Skin of body (tissue), 2 donors: Measurements from ENCODE around the gene F11. TPM values are rescaled to one million over a fixed set of nuclear protein-coding genes. Genes with fewer than 3 reads are reported as not detected.
"Not testable (repeated sequence)": the region's sequence is repeated elsewhere in the genome, so short reads cannot be mapped to it uniquely, and the experiment has no call there.

Experiments used
- DNase-seq: peaks from one replicate; lab custom pipeline; 2025; lab: John Stamatoyannopoulos, UW
- total RNA-seq: library from RNA; depleted of rRNA; stranded (reverse); fragments of >200 nt; gene quantifications from one replicate; pipeline ENCODE4 v1.2.3, GENCODE V29; 2014

F11 gene
- total RNA-seq = not detected

- DNase-seq = no peak
Measured at GRCh38 chr4:186265683-186266652, at the start of gene F11. F11 (plus strand) TSS chr4:186266189; CDS start chr4:186267137, 948 bp downstream.

GRCh38 chr4:186216465-186217024, 49.4 kb upstream of the F11 start:
- DNase-seq = peak; percentile 40

- DNase-seq = no peak
Measured at GRCh38 chr4:186217733-186218293, 48.2 kb upstream of the F11 start.

GRCh38 chr4:186221624-186222023, 44.4 kb upstream of the F11 start:
- DNase-seq = no peak

- no peak for DNase-seq
Measured at GRCh38 chr4:186225848-186226247, 40.1 kb upstream of the F11 start.

- no peak for DNase-seq
Measured at GRCh38 chr4:186226521-186227189, 39.3 kb upstream of the F11 start.

- DNase-seq = no peak
Measured at GRCh38 chr4:186227221-186227620, 38.8 kb upstream of the F11 start, which contains the start of gene KLKB1. KLKB1 (plus strand) TSS chr4:186227507; CDS start chr4:186228196, 689 bp downstream.

- DNase-seq = no peak
Measured at GRCh38 chr4:186227744-186228513, 38.1 kb upstream of the F11 start.

GRCh38 chr4:186228514-186228894, 37.5 kb upstream of the F11 start:
- no peak for DNase-seq

- no peak for DNase-seq
Measured at GRCh38 chr4:186234367-186234766, 31.6 kb upstream of the F11 start.

- no peak for DNase-seq
Measured at GRCh38 chr4:186236126-186236525, 29.9 kb upstream of the F11 start.

- no peak for DNase-seq
Measured at GRCh38 chr4:186240452-186240847, 25.5 kb upstream of the F11 start.

GRCh38 chr4:186240848-186241491, 25.0 kb upstream of the F11 start:
- no peak for DNase-seq

- no peak for DNase-seq
Measured at GRCh38 chr4:186241616-186242015, 24.4 kb upstream of the F11 start.

- DNase-seq = not testable (repeated sequence)
Measured at GRCh38 chr4:186242031-186242430, 24.0 kb upstream of the F11 start.

- DNase-seq = no peak
Measured at GRCh38 chr4:186243331-186243730, 22.7 kb upstream of the F11 start.

GRCh38 chr4:186244835-186245234, 21.2 kb upstream of the F11 start:
- DNase-seq = no peak

- DNase-seq = not testable (repeated sequence)
Measured at GRCh38 chr4:186247062-186247752, 18.8 kb upstream of the F11 start.

GRCh38 chr4:186248643-186249042, 17.3 kb upstream of the F11 start:
- DNase-seq = no peak
